ENCODE measurements around the gene ARID5B.

GRCh38 chr10:62010366-62010765, 108.9 kb downstream of the ARID5B start:
- TF ChIP-seq POLR2A (IDR thresholded peaks at IDR 0.05) (no peak), CTCF (IDR thresholded peaks at IDR 0.05) (no peak), POLR2AphosphoS5 (IDR thresholded peaks at IDR 0.05) (no peak)

Measured in prostate gland (tissue), 2 donors.